Stimulated activated CD8-positive, alpha-beta memory T cell treated with anti-CD3 and anti-CD28 coated beads, Interleukin-4, amount 100 ng/mL, for 24 hours (primary cell): ENCODE data around the gene PHETA1.
"Not testable (repeated sequence)": the region's sequence is repeated elsewhere in the genome, so short reads cannot be mapped to it uniquely, and the experiment has no call there.

Experiments
- DNase-seq: peaks from one replicate; pipeline ENCODE4 v3.0.0-alpha.2; 2020; ENCODE audit warnings: low read depth

Gene PHETA1

GRCh38 chr12:111405149-111405858, 36.4 kb upstream of the PHETA1 start:
- DNase-seq = peak; percentile 98

- DNase-seq = peak; percentile 75
Measured at GRCh38 chr12:111404362-111405148, 35.7 kb upstream of the PHETA1 start.

DNA sequence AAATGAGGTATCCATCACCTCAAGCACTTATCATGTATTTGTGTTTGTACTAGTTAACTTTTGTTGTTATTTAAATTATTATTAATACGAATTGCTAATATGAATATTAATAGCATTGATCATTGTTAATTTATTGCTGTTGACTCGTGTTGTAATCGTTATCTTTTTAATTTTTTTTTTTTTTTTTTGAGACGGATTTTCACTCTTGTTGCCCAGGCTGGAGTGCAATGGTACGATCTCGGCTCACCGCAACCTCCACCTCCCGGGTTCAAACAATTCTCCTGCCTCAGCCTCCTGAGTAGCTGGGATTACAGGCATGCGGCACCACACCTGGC, 33.6 kb upstream of the PHETA1 start:
- DNase-seq = not testable (repeated sequence)

- DNase-seq = no peak
Measured at GRCh38 chr12:111401167-111401605, 32.3 kb upstream of the PHETA1 start.

DNA sequence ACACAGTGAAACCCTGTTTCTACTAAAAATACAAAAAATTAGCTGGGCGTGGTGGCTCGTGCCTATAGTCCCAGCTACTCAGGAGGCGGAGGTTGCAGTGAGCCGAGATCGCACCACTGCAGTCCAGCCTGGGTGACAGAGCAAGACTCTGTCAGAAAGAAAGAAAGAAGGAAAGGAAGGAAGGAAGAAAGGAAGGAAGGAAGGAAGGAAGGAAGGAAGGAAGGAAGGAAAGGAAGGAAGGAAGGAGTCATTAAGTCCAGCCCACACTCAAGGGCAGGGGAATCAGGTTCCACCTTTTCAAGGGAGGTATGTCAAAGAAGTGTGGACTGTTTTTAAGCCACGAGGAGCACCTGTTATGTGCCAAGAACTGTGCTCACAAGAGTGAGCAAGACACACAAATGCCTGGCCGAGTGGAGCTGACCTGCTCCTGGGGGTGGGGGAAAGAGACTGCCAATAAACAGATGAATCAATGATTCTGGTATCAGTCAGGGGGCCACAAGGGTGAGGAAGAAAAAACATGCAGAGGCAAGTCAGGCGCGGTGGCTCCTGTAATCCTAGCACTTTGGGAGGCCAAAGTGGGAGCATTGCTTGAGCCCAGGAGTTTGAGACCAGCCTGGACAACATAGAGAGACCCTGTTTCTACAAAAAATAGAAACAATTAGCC, 31.0 kb upstream of the PHETA1 start:
- DNase-seq = not testable (repeated sequence)

GRCh38 chr12:111398530-111398929, 29.6 kb upstream of the PHETA1 start:
- no peak for DNase-seq

- peak; percentile 79 for DNase-seq
Measured at GRCh38 chr12:111396726-111397445, 28.0 kb upstream of the PHETA1 start.

DNA sequence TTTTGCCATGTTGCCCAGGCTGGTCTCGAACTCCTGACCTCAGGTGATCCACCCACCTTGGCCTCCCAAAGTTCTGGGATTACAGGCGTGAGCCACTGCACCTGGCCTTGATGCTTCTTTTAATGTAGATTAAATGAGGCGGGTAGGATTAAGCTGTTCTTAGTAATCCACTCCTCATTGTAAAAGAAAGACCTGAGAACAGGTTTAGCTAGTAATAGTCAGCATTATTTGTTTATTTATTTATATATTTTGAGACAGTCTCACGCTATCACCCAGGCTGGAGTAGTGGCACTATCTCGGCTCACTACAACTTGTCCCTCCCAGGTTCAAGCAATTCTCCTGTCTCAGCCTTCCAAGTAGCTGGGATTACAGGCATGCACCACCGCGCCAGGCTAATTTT, 27.4 kb upstream of the PHETA1 start:
- DNase-seq = not testable (repeated sequence)

GRCh38 chr12:111395336-111396187, 26.7 kb upstream of the PHETA1 start:
- no peak for DNase-seq

DNA sequence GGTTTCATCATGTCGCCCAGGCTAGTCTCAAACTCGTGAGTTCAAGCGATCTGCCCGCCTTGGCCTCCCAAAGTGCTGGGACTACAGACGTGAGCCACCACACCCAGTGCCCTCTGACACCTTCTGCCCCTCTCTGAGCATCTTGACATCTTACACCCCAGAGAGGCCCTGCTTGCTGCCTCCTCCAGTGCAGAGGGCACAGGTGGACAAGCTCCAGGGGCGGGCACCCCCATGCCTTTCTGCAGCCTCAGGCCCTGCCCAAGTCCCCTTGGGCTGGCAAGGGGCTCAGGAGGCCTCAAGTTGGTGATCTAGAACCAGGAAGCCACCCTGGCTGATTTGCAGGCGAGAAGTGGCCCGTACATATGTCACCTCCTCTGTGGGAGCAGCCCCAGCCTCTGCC, 25.6 kb upstream of the PHETA1 start:
- DNase-seq = no peak

GRCh38 chr12:111393700-111394300, 24.9 kb upstream of the PHETA1 start:
- no peak for DNase-seq

DNA sequence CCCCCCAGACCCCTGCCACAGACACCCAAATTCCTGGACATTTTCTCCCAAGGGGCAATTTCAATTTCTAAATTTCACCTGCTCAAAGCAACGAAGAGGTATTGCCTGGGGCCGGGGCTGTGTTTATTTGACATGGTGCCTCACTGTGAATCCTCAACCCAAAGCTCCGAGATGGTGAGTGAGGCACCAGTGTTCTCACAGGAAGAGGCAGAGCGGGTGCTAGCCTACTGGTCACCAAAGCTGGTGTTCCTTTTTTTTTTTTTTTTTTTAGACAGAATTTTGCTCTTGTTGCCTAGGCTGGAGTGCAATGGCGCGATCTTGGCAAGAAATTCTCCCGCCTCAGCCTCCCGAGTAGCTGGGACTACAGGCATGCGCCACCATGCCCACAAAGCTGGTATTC, 22.0 kb upstream of the PHETA1 start:
- DNase-seq = no peak

DNA sequence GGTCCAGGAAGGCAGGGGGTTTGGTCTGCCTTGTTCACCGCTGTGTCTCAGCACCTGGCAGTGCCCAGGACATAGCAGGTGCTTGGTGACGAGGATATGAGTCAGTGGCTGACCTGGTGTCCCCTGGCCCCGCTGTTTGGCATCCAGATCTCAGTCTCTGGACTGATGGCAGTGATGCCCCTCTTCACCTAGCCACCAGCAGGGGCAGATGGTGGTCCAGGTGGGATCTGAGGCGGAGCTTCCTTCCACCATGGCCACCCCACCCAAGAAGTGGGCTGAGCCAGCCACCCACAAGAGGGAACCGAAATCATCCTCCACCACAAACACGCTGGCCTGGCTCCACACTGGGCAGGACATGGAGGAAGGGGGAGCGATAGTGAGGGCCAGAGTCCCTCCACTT, 20.7 kb upstream of the PHETA1 start:
- no peak for DNase-seq

- no peak for DNase-seq
Measured at GRCh38 chr12:111387747-111388323, 18.9 kb upstream of the PHETA1 start.

DNA sequence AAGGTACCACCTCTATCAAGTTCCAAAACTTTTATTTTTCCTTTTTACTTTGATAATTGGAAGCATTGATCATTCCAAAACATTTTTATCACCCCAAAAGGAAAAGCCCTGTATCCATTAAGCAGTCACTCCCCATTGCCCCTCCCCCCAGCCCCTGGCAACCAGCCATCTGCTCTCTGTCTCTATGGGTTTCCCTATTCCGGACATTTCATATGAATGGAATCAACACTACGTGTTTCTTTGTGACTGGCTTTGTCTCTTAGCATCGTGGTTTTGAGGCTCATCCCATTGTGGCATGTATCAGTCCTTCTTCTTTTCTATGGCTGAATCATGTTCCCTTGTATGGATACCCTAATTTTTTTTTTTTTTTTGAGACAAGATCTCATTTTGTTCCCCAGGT, 18.0 kb upstream of the PHETA1 start:
- DNase-seq = no peak

DNA sequence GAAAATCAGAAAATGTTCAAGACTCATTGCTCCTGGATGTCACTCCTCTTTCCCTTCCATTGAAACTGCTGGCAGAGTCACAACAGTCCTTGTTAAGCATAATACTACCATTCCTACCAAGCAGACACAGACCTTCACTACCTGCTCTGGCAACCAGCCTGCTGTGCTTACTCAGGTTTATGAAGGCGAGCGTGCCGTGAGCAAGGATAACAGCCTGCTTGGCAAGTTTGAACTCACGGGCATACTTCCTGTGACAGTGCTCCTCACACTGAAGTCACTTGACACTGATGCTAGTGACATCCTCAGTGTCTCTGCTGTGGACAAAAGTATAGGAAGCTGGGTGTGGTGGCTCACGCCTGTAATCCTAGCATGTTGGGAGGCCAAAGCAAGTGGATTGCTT, 15.7 kb upstream of the PHETA1 start:
- no peak for DNase-seq

- DNase-seq = no peak
Measured at GRCh38 chr12:111379942-111380554, 11.2 kb upstream of the PHETA1 start.

DNA sequence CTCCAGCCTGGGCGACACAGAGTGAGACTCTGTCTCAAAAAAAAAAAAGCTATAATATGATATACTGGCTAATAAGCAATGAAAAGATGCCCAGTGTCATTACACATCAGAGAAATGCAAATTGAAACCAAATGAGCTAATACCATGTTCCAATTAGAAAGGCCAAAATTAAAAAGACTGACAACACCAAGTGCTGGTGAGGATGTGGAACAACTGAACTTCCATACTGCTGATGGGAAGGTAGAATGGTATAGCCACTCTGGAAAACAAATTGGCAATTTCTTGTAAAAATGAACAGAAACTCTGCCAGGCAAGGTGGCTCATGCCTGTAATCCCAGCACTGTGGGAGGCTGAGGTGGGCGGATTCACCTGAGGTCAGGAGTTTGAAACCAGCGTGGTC, 8.5 kb upstream of the PHETA1 start:
- DNase-seq = no peak

DNA sequence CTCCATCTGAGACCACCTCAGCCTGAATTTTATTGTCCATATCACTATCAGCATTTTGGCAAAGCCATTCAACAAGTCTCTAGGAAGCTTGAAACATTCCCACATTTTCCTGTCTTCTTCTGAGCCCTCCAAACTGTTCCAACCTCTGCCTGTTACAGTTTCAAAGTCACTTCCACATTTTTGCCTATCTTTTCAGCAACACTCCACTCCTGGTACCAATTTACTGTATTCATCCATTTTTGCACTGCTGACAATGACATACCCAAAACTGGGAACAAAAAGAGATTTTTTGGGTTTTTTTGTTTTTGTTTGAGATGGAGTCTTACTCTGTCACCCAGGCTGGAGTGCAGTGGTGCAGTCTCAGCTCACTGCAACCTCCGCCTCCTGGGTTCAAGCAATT, 4.3 kb upstream of the PHETA1 start:
- DNase-seq = not testable (repeated sequence)
